CD4-positive, alpha-beta T cell treated with Interleukin-15 for 4 hours (primary cell): ENCODE data around the gene SH3RF3.
"Not testable (repeated sequence)": the region's sequence is repeated elsewhere in the genome, so short reads cannot be mapped to it uniquely, and the experiment has no call there.

Experiments used
- DNase-seq: peaks from one replicate; pipeline ENCODE4 v3.0.0-alpha.2; 2020; ENCODE audit warnings: low spot score

The SH3RF3 gene

GRCh38 chr2:109218087-109218791 lies 89.2 kb downstream of the SH3RF3 start:
- DNase-seq = no peak

- no peak for DNase-seq
Observed at GRCh38 chr2:109218792-109219126, 89.8 kb downstream of the SH3RF3 start.

- no peak for DNase-seq
Observed at GRCh38 chr2:109220860-109221259, 91.9 kb downstream of the SH3RF3 start.

DNA sequence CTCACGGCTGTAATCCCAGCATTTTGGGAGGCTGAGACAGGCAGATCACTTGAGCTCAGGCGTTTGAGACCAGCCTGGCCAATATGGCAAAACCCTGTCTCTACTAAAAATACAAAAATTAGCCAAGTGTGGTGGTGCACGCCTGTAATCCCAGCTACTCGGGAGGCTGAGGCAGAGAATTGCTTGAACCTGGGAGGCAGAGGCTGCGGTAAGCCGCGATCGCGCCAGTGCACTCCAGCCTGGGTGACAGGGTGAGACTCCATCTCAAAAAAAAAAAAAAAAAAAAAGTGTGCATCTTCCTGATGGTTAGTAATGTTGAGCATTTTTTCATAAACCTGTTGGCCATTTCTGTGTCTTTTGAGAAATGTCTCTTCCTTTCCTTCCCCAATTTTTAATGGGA lies 92.3 kb downstream of the SH3RF3 start:
- not testable (repeated sequence) for DNase-seq

- DNase-seq = no peak
Observed at GRCh38 chr2:109222422-109222821, 93.4 kb downstream of the SH3RF3 start.

DNA sequence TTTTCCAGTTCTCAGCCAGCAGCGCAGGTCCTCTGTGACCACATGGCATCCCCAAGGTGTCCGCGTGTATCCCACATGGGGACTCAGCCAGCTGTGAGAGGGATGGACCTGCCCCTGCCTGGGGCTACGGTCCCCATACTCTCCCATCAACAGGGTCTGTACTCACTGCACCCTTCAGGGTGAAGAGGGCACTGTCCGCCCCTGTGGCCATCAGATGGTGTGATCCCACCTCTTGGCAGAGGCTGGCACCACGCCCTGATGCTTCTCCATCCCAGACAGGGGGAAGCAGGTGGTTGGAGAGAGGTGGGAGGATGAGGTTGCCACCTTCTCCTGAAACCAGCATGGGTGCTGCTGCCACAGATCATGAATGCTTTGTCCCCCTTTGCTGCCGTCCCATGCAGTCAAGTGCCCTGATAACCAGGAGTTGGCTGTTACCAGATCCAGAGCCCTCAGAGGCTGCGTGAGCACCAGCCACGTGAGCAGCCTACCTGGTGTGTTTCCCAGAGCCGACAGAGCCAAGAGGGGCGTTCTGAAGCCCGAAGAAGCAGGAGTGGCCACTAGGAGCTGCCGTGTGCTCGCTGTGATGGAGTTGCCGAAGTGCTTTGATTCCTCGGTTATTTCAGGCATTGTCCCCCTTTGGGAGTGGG lies 93.9 kb downstream of the SH3RF3 start:
- DNase-seq = no peak

DNA sequence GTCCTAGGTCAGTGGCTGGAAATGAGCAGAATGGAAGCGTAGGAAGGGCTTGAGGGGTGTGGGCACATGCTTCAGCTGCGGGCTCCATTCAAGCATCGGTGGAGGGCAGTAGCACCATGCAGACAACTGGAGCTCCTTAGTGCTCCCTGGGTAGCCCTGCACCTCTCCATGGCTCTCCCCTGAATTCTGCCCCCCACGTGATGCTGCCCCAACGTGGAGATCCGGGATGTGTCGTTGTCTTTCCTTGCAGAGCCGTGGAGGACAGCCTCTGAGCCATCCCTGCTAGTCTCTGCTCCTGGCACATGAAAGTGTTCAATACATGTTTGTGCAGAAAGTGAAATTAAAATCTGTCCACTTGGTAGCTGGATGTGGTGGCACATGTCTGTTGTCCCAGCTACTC lies 94.5 kb downstream of the SH3RF3 start:
- DNase-seq = no peak

DNA sequence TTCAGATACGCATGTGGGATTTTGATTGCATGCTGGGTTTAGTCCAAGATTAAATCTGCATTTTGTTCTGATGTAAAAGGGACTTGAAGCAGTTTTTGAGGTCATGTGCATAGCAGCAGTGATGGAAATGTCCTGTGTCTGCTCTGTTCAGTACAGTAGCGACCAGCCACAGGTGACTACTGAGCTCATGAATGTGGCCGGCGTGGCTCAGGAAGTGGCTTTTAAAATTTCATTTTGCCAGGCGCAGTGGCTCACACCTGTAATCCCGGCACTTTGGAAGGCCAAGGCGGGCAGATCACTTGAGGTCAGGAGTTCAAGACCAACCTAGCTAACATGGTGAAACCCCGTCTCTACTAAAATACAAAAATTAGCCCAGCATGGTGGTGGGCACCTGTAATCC lies 95.3 kb downstream of the SH3RF3 start:
- DNase-seq = not testable (repeated sequence)

DNA sequence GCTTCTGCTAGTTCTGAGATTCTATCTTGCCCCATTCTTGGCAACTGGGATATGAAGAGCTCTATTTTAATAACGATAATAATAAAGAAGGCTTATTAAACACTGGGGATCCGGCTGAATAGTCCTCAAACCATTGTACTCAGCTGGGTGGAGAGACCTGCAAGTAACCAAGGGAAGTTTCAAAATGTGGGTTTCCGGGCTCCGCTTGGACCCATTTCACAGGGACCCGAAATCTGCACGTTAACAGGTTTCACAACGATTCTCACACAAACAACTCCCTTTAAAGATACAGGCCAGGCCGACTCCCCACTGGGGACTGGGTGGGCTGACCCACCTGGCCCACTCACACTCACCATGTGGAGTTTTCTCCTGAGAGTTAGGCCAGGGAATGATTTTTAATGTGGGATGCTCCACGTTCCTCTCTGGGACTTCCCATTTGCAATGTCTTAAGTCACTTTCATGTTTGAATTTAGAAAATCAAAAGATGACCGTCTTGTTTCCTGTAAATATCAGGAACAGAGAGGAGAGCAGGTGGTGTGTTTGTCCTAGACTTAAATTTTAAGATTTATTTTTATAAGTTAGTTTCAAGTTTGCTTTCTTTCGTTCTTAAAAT lies 96.3 kb downstream of the SH3RF3 start:
- no peak for DNase-seq

GRCh38 chr2:109226128-109226527 lies 97.1 kb downstream of the SH3RF3 start:
- DNase-seq = no peak

GRCh38 chr2:109226622-109227021 lies 97.6 kb downstream of the SH3RF3 start:
- DNase-seq = no peak

GRCh38 chr2:109229094-109229675 lies 100.2 kb downstream of the SH3RF3 start:
- DNase-seq = no peak

GRCh38 chr2:109230941-109231420 lies 102.0 kb downstream of the SH3RF3 start:
- no peak for DNase-seq

DNA sequence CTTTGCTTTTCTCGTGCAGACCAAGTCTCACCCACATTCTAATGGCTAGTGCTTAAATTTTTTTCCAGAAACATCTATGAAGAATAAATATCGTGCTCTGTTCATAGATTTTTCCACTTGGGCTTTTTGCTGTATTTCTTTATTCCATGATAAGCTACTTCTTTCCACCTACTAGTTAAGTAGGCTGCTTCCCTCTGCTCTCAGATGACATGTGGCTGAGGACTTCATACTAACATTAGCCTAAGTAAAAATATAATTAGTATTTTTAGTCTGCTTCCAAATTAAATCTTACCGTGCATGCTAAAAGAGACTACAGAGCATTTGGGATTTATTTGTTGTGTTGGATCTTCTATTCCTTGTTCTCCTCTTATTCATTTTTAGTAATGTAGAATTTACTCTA lies 102.4 kb downstream of the SH3RF3 start:
- DNase-seq = no peak

- DNase-seq = no peak
Observed at GRCh38 chr2:109231996-109232705, 103.1 kb downstream of the SH3RF3 start.

DNA sequence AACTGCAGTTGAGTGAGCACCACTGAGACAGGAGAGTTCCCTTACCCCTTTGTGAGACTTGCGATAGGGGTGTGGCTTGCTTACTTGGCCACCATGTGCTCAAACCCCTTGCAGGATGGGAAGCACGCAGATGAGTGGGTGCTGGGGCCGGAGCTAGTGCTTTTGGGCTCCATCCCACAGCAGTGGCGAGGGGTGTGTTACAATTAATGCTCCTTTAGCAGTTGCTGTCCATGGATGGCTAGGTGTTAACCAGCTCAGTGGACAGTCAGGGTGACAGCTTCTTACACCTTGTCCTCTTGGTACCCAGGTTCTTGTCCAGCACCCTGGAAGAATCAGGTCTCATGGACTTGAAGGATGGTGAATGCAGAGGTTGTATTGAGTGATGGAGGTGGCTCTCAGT lies 103.9 kb downstream of the SH3RF3 start:
- DNase-seq = no peak

DNA sequence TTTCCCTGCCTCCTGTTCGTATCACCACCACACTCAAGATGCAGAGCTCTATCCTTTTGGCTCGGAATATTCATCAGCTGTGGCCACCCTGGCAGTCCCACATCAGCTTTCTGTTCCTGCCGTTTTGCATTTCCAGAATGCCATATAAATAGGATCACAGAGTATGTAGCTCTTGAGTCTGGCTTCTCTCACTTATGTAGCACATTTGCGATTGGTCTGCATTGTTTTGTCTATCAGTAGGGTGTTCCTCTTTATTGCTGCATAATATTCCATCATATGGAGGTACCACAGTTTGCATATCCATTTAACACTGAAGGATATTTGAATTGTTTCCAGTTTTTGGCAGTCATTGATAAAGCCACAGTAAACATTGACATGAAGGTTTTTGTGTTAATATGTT lies 104.6 kb downstream of the SH3RF3 start:
- no peak for DNase-seq

- no peak for DNase-seq
Observed at GRCh38 chr2:109234355-109234754, 105.3 kb downstream of the SH3RF3 start.

- DNase-seq = no peak
Observed at GRCh38 chr2:109236147-109236546, 107.1 kb downstream of the SH3RF3 start.

- no peak for DNase-seq
Observed at GRCh38 chr2:109237792-109238191, 108.8 kb downstream of the SH3RF3 start.

GRCh38 chr2:109238580-109238979 lies 109.6 kb downstream of the SH3RF3 start:
- peak; percentile 8 for DNase-seq

DNA sequence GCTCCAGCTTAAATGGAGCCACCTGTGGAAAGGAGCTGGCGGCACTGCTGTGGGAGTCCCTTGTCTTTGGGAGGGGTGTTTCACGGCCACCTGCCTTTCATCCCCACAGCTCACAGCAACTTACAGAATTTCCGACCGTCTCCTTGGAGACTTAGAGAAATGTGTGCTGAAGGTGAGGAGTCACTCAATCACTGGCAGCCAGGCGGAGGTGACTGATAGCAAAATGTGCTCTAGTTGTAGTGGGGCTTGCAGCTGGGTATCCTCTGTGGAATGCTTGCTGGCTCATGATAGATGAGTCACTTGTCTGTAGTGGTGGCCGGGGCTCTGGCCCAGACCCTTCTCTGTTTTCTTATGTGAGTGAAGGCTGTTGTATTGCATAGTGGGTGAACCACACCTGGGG lies 110.7 kb downstream of the SH3RF3 start:
- DNase-seq = no peak
